H1 (cell line): ENCODE measurements around the gene HYDIN. TPM values are rescaled to one million over a fixed set of nuclear protein-coding genes. Genes with fewer than 3 reads are reported as not detected.

Source experiments
- ASH2L ChIP-seq: fragments of 200-600, 300-600 bp; sonication (generic); IDR thresholded peaks from one replicate; pipeline ENCODE4 v1.7.1; 2017; ENCODE audit warnings: low read length
- HDAC2 ChIP-seq, 2 experiments: fragments of 300-600 bp in 1 of 2; sonication (generic) in 1 of 2; IDR thresholded peaks; 2 replicates each; pipeline ENCODE4 v1.6.1; 2011 to 2012; ENCODE audit warnings: low read depth in 2 of 2, low read length in 2 of 2, mild to moderate bottlenecking in 2 of 2, moderate library complexity in 2 of 2, borderline replicate concordance in 1 of 2, inconsistent platforms in 1 of 2
- polyA plus RNA-seq, 7 experiments: library from polyadenylated mRNA; depleted of rRNA in 3 of 7; stranded (reverse) in 5 of 7; unstranded in 2 of 7; fragments of >200 nt in 5 of 7; fragments of 200-250 nt in 2 of 7; gene quantifications; 1 replicate in 5 of 7; 2 replicates in 1 of 7; 4 replicates in 1 of 7; pipeline versions ENCODE4 v1.2.1 to v1.2.3, GENCODE V29; 2011 to 2013; ENCODE audit warnings: missing spikeins in 2 of 7, mixed read lengths in 2 of 7
- total RNA-seq: library from RNA; stranded (reverse); fragmentation: NEBNext Ultra II Directional; extraction: Animal tissue kit (Norgen Biotek cat#: 25700); gene quantifications from 2 replicates; pipeline ENCODE4 v1.2.1, GENCODE V29; 2021

HYDIN gene
- total and polyA plus RNA-seq, 2 of the 8 experiments (the other 6 are each of a cell fraction or from before 2014, with no cell fraction given): 1.1 to 1.8 TPM

GRCh38 chr16:71218306-71218963 lies 12.1 kb downstream of the HYDIN start (continued):
- TF ChIP-seq HDAC2 (IDR thresholded peaks at IDR 0.05; ENCODE audit: borderline replicate concordance in 1 of 2, low read depth in 2 of 2, low read length in 2 of 2) (no peak), ASH2L (no peak)
